Cardiac fibroblast (primary cell): ENCODE results near the gene LDHB.
"Not testable (repeated sequence)": the region's sequence is repeated elsewhere in the genome, so short reads cannot be mapped to it uniquely, and the experiment has no call there.

Experiments
- DNase-seq, 2 donors: peaks; one replicate each; pipeline versions ENCODE4 v3.0.0 to v3.0.0-alpha.2; 2010; ENCODE audit warnings: low read depth in 2 of 2
- H3K4me3 ChIP-seq, 2 donors: replicated peaks in 1 of 2; 1 replicate in 1 of 2; 2 replicates in 1 of 2; pipeline ENCODE4 v1.5.1; 2011; ENCODE audit warnings: low read depth in 2 of 2, low read length in 2 of 2, mild to moderate bottlenecking in 2 of 2, moderate library complexity in 1 of 2
- TF ChIP-seq, protein P1 (sequence below): IDR thresholded peaks from one replicate; pipeline ENCODE4 v1.5.1; 2011; ENCODE audit warnings: low read depth, mild to moderate bottlenecking, low read length, inconsistent platforms

The LDHB gene

DNA sequence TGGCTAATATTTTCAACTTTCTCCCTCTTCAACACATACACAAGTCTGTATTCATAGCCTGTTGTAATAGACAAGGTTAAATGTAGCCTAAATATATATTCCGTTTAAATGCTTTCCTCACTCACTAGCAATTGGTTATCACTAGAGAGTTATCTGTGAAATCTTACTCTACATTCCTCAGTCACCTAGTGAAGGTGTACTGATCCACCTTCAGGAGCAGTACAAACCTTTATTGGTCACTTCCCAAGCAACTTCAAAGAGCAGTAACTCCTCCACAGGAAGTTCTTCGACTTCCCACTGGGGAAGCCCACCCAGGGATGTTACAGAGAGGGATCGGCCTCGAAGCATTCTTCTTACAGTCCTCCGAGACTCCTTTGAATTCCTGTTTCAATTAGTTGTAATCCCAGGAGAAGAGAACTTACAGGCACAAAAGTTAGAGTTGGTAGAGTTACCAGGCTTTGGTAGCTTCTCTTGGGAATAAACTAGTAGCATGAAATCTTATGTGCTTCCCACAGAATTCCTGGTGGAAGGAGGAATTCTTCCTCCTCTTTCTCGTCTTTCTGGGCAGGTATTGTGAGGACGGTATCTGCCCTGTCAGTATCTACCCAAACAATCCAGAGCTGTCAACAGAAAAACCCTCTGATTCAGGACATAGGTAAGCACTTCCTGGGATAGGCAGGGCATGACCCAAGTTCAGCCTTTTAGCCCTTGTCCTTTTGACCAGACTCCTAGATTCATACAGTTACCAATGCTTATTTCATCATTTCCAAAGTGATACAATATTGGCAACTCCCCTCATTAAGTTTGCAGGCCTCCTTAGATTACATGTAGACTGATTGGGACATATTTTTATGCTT is 53.2 kb downstream of the LDHB start, which contains the start of gene GYS2:
GYS2 (minus strand) TSS at position 603 of the 857 bp plus-strand sequence; CDS start at position 348, 255 bp downstream.
- TF ChIP-seq, protein P1, sequence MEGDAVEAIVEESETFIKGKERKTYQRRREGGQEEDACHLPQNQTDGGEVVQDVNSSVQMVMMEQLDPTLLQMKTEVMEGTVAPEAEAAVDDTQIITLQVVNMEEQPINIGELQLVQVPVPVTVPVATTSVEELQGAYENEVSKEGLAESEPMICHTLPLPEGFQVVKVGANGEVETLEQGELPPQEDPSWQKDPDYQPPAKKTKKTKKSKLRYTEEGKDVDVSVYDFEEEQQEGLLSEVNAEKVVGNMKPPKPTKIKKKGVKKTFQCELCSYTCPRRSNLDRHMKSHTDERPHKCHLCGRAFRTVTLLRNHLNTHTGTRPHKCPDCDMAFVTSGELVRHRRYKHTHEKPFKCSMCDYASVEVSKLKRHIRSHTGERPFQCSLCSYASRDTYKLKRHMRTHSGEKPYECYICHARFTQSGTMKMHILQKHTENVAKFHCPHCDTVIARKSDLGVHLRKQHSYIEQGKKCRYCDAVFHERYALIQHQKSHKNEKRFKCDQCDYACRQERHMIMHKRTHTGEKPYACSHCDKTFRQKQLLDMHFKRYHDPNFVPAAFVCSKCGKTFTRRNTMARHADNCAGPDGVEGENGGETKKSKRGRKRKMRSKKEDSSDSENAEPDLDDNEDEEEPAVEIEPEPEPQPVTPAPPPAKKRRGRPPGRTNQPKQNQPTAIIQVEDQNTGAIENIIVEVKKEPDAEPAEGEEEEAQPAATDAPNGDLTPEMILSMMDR: no peak
- no peak within 1 kb of the TSS for H3K4me3 ChIP-seq
- no peak for DNase-seq

DNA sequence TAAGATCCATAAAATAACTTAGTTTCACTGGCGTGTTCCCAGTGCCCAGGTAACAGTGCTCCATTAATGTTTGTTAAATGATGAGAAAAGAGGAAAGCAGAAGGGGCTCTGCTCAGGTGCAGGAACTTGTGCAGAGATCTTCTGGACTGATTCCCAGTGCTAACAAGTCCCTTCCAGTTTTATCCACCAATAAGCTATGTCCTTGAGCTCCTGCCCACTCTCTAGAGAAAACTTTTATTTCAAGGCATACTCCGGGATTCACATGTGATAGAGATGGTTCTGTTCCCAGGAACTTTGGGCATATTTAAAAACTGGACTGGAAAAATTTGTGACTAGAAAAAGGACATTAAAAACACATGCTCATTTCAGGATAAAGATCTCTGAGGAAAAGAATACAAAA is 54.9 kb downstream of the LDHB start:
- H3K4me3 ChIP-seq: no peak overlapping the region
- DNase-seq: no peak
- TF ChIP-seq, protein P1: no peak

DNA sequence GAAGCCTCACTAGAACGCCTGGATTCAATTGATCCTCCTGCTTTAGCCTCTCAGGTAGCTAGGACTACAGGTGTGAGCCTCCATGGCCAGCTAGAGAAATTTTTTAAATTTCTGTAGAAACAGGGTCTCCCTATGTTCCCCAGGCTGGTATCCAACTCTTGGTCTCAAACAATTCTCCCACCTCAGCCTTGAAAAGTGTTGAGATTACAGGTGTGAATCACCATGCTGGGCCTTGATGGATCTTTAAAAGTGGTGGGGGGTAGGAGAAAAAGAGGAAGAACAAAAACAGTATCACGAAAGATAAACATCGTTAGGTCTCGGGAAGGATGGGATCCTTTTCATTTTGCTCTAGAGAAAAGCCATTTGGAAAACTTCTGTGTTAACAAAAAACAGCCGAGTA is 57.4 kb downstream of the LDHB start:
- DNase-seq: no peak
- H3K4me3 ChIP-seq: no peak overlapping the region
- TF ChIP-seq, protein P1: no peak

DNA sequence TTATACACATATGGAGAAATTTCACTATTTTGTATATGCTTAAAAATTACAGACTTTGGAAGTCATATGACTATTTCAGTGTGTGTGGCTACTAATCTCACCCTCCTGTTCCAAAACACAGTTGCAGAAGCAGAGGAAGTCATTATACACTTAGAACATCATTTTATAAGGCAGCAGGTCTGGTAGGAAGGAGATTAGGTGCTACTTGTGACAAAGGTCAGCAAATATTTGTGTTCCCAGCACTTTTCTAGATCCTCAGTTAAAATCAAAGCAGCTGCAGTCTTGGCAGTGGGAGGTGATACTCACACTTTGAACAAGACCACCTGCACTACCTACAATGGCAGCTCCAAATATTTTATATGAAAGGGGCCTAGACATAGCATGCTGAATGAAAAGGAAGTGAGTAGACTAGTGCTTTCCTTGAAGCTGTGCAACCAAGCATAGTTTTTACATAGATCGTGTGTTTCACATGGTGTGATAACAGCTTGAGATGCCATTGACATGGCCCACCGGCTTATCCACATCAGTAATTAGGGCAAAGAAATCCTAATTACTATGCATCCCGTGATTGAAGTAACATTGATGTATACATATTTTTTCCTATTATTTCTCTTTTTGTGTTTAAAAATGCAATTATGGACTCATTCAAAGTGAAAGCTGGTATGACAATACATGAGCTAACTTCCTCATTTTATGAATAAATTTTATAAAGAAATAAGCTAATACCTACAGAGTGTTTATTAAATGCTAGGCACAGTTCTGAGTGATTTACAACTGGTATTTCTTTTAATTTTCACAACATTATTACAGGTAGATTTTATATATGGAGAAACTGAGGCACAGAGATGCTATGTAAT is 58.3 kb downstream of the LDHB start:
- no peak for DNase-seq
- H3K4me3 ChIP-seq: no peak overlapping the region
- TF ChIP-seq, protein P1: no peak

DNA sequence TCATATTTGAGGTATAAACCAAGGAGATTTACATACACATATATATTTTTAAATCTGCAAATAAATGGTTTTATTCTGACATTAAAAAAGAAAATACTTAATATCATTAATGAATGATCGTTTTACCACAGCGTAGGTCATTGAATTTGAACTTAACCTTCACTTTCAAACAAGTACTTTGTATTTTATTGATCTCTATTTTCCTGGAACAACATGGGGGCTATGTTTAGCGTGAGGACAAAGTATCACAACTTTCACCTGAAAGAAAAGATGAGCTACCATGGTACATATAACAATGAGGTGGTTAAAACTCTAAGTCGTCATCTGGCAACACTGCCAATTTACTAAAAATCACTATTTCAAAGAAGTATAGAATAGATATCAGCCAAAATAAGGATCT is 59.0 kb downstream of the LDHB start:
- no peak overlapping the region for H3K4me3 ChIP-seq
- TF ChIP-seq, protein P1: no peak
- no peak for DNase-seq

DNA sequence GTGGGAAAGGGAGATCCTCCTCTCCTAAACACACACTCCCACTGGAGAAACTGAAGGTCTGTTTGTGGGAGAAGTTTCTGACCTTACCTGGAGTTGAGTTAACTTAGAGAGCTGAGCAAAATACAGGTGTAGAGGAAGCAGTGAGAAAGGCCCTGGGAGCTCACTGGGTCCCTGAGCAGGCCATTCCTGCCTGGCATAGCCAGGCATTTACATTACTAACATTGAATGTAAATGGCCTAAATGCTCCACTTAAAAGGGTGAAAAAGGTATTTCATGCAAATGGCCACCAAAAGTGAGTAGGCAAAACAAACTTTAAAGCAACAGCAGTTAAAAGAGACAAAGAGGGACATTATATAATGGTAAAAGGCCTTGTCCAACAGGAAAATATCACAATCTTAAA is 62.3 kb downstream of the LDHB start:
- not testable (repeated sequence) for H3K4me3 ChIP-seq, DNase-seq

DNA sequence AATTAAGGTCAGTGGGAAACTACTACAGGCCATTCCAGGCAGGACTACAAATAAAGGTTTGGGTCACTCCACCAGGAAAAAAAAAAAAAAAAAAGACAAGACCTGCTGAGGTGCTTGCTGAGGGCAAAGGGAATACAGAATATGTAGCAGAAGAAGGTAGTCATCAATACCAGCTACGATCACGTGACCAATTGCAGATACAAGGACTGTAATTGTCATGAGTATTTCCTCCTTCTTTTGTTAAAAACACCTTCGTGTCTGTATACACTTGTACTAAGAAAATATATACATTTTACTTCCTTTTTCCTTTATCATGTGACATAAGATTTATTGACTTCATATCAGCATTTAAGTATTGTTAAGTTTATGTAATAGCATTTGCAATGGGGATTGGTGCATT is 72.2 kb downstream of the LDHB start:
- TF ChIP-seq, protein P1: no peak
- DNase-seq: no peak
- H3K4me3 ChIP-seq: no peak overlapping the region
